GM20000 (cell line): ENCODE data around the gene HAT1.
A peak's percentile ranks its signal among the peaks of the same experiment; 100 is the strongest.
"Not testable (repeated sequence)": the region's sequence is repeated elsewhere in the genome, so short reads cannot be mapped to it uniquely, and the experiment has no call there.

Experiments
- DNase-seq: peaks from one replicate; pipeline ENCODE4 v3.0.0; 2012; ENCODE audit warnings: low spot score
- TF ChIP-seq, protein P1 (sequence below): IDR thresholded peaks from 2 replicates; pipeline ENCODE4 v1.5.1; 2012; ENCODE audit warnings: mild to moderate bottlenecking, control low read depth; ENCODE audit errors: extremely low read depth, missing control alignments

The HAT1 gene

DNA sequence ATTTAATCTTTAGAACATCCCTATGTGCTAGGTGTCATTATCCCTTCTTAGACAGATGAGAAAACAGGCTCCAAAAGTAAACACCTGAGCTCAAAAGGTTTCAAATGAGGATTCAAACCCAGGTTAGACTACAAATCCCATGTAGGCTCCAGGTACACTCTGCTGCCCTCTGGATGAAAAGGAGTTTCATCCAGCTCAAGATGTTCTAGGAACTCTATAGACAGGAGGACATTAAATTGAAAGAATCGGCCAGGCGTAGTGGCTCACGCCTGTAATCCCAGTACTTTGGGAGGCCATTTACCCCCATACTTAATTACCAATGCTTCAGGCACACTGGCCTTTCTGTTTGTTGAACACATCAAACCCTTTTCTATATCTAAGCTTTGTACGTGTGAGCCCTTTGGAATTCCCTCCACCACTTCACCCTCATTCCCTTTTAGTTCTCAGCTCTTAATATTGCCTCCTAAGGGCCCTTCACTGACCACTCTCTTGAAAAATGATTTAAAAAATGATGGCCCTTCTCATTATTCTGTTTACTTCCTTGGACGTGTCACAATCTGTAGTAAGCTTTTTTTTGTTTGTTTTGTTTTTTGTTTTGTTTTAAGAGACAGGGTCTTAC, 38.9 kb upstream of the HAT1 start:
- TF ChIP-seq, protein P1, sequence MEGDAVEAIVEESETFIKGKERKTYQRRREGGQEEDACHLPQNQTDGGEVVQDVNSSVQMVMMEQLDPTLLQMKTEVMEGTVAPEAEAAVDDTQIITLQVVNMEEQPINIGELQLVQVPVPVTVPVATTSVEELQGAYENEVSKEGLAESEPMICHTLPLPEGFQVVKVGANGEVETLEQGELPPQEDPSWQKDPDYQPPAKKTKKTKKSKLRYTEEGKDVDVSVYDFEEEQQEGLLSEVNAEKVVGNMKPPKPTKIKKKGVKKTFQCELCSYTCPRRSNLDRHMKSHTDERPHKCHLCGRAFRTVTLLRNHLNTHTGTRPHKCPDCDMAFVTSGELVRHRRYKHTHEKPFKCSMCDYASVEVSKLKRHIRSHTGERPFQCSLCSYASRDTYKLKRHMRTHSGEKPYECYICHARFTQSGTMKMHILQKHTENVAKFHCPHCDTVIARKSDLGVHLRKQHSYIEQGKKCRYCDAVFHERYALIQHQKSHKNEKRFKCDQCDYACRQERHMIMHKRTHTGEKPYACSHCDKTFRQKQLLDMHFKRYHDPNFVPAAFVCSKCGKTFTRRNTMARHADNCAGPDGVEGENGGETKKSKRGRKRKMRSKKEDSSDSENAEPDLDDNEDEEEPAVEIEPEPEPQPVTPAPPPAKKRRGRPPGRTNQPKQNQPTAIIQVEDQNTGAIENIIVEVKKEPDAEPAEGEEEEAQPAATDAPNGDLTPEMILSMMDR = no peak
- DNase-seq = no peak

DNA sequence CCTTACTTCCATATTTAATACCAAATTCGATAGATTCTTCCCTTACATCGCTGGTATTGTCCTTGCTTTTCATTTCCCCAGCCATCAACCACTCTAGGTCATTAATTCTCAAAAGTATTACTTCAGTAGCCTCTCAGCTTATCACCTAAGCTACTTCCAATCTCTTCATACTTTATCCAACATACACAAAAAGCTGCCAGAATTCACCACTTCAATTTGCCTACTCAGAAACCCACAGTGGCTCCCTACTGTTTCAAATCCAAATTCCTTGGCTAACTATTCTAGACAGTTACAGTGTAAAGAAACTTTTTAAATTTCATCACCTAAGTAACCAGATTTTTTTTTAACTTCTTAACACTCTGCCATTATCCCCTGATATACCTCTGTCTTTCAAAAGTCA, 32.9 kb upstream of the HAT1 start:
- TF ChIP-seq, protein P1 = no peak

DNA sequence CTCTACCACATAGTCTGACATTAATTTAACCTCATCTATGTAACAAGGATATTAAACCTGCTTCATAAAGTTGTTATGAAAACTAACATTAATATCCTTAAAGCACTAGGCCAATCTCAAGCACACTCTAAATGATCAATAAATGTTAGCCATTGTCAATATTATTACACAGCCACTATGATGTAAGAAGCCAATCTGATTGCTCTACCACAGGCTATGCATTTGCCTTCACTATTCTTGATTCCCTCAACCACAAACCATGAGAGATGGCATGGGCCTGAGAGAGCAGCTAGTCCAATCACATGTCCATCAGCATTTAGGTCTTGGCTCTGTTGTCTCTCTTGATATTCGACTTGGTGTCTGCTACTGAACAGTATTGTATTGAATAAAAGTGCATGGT, 32.5 kb upstream of the HAT1 start:
- no peak for DNase-seq
- TF ChIP-seq, protein P1 = no peak

More for the DNA sequence above, 32.9 kb upstream of the HAT1 start:
- DNase-seq = no peak

DNA sequence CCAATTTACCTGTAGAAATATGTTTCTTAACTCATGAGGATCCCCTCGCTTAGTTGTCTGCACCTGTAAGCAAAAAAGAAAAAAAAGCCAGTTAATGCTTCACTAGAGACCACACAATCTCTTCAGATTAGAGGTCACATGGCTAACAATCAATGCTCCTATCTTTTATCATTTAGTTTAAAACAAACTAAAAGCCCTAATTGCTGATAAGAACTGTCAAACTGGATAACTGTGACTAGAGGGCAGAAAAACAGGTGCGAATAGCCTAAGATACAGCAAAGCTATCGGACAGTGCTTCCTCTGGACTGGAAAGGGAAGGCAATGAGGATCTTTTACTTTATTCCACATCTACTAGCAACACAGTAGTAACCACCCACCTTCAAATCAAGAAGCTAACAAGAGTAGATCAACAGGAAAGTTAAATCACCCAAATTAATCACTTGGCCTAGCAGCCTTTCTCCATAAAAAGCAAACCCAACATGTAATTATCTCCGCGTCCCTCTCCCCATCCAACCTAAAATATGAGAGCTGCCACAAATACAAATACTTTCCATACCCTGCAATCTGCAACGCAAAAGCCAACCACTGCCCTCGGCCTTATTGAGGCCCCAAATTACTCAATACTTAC, 29.0 kb upstream of the HAT1 start:
- TF ChIP-seq, protein P1 = no peak
- no peak for DNase-seq

DNA sequence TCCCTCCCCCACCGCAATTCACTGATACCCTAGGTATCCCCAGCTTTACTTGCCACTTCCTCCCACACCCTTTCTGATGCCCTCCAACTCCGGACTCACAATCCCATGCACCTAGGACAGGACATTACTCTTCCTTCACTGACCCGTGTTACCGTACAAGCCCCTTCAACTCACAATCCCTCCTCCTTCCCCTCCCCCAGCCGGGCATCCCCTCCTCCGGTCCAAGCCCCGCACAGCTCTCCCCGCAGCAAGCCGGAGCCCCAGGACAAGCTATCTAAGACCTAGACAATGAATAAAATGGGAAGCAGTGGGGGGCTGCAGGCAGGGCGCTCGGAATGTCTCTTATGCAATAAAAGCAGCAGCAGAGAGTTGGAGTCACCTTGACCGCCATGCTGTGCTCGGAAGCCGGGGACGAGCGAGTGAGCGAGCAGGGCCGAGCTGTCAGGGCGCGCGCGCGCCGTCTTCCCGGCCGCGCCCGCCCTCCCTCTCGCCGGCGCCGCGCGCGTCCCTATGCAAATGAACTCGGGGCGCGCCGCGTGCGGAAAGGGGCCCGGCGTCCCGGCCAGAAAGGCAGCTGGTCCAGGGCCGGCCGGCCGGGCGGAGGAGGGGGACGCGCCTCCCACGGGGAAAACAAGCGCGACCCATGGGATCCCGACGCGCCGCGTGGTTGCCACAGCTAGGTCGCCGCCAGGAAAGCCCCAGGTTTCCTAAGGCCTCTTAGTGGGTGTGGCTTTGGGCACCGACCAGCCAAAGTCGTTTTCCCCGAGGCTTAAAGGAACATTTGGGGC, 28.2 kb upstream of the HAT1 start, which contains the start of gene SLC25A12:
Gene SLC25A12, minus strand, starts transcription at position 421 of the 788 bp plus-strand sequence. Its CDS starts 30 bp downstream, at position 391.
- TF ChIP-seq, protein P1 = no peak
- DNase-seq = peak; percentile 96

DNA sequence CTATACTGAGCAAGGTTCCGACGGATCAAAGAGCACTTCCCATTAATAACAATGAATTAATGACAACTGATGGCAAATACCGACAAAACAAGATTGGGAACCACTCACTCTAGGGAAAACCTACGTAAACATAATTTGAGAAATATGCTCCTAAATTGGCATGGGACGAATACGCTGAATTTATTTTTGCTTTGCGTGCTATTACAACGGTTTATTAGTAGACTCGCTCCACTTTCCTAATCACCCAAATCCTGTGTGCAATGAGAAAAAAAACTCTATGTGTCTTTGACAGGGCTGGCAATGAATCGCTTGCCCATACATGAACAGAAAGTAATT, 27.7 kb upstream of the HAT1 start:
- TF ChIP-seq, protein P1 = no peak

DNA sequence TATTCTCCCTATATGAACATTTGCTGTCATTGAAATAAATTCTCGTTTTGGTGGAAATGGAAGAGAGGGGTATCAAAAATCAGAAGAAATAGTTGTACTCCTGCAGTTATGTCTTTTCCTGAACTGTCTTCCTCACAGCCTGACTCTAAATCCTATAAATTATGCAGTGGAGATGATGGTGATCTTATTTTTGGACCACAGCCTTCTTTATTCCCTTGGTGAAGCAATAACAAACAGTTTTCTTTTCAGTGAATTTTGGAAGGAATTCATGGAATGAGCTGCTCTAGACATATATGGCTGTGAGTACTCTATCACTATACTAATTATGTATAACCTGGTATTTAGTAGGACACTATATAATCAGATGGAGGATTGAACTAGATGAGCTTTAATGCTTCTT, 26.5 kb upstream of the HAT1 start:
- TF ChIP-seq, protein P1 = no peak
- no peak for DNase-seq

More for the DNA sequence above, 27.7 kb upstream of the HAT1 start:
- DNase-seq = no peak

DNA sequence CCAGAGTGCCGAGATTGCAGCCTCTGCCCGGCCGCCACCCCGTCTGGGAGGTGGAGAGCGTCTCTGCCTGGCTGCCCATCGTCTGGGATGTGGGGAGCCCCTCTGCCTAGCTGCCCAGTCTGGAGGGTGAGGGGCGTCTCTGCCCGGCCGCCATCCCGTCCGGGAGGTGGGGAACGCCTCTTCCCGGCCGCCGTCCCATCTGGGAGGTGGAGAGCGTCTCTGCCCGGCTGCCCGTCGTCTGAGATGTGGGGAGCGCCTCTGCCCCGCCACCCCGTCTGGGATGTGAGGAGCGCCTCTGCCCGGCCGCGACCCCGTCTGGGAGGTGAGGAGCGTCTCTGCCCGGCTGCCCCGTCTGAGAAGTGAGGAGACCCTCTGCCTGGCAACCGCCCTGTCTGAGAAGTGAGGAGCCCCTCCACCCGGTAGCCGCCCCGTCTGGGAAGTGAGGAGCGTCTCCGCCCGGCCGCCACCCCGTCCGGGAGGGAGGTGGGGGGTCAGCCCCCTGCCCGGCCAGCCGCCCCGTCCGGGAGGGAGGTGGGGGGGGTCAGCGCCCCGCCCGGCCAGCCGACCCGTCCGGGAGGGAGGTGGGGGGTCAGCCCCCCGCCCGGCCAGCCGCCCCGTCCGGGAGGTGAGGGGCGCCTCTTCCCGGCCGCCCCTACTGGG, 22.5 kb upstream of the HAT1 start:
- not testable (repeated sequence) for DNase-seq
